ENCODE results near the gene SEPTIN10.

Gene SEPTIN10

GRCh38 chr2:109521233-109522062 lies 92.3 kb downstream of the SEPTIN10 start:
- no peak for DNase-seq

- no peak for DNase-seq
Measured at GRCh38 chr2:109519513-109519912, 94.3 kb downstream of the SEPTIN10 start.

- DNase-seq, result no peak
Measured at GRCh38 chr2:109517118-109517889, 96.5 kb downstream of the SEPTIN10 start.

- no peak for DNase-seq
Measured at GRCh38 chr2:109516445-109517117, 97.2 kb downstream of the SEPTIN10 start.

- DNase-seq, result no peak
Measured at GRCh38 chr2:109514857-109515256, 98.9 kb downstream of the SEPTIN10 start.

- no peak for DNase-seq
Measured at GRCh38 chr2:109513749-109514588, 99.8 kb downstream of the SEPTIN10 start.

GRCh38 chr2:109513230-109513629 lies 100.5 kb downstream of the SEPTIN10 start:
- DNase-seq, result no peak

- DNase-seq, result no peak
Measured at GRCh38 chr2:109512076-109512475, 101.7 kb downstream of the SEPTIN10 start.

- DNase-seq, result no peak
Measured at GRCh38 chr2:109511168-109511567, 102.6 kb downstream of the SEPTIN10 start.

GRCh38 chr2:109510136-109511028 lies 103.4 kb downstream of the SEPTIN10 start:
- DNase-seq, result peak; percentile 8

GRCh38 chr2:109508556-109508955 lies 105.2 kb downstream of the SEPTIN10 start:
- DNase-seq, result no peak

- no peak for DNase-seq
Measured at GRCh38 chr2:109507828-109508227, 105.9 kb downstream of the SEPTIN10 start.

- no peak for DNase-seq
Measured at GRCh38 chr2:109507217-109507616, 106.5 kb downstream of the SEPTIN10 start.

GRCh38 chr2:109503191-109503590 lies 110.6 kb downstream of the SEPTIN10 start:
- DNase-seq, result no peak

- DNase-seq, result no peak
Measured at GRCh38 chr2:109501461-109501860, 112.3 kb downstream of the SEPTIN10 start.

GRCh38 chr2:109500910-109501309 lies 112.9 kb downstream of the SEPTIN10 start:
- DNase-seq, result no peak

GRCh38 chr2:109499566-109499965 lies 114.2 kb downstream of the SEPTIN10 start:
- no peak for DNase-seq

- no peak for DNase-seq
Measured at GRCh38 chr2:109498906-109499305, 114.9 kb downstream of the SEPTIN10 start.

GRCh38 chr2:109497911-109498870 lies 115.6 kb downstream of the SEPTIN10 start:
- peak; percentile 33 for DNase-seq

GRCh38 chr2:109497463-109497862 lies 116.3 kb downstream of the SEPTIN10 start:
- DNase-seq, result peak; percentile 7
